GM19463 (cell line): ENCODE measurements around the gene RNF166.
A peak's percentile ranks its signal among the peaks of the same experiment; 100 is the strongest.

Experiments used
- ATAC-seq: cut with Tn5 transposase; IDR thresholded peaks from one replicate; pipeline ENCODE4 v1.9.1; 2021; ENCODE audit warnings: mild to moderate bottlenecking, moderate library complexity; ENCODE audit not compliant: unreplicated experiment

RNF166 gene

DNA sequence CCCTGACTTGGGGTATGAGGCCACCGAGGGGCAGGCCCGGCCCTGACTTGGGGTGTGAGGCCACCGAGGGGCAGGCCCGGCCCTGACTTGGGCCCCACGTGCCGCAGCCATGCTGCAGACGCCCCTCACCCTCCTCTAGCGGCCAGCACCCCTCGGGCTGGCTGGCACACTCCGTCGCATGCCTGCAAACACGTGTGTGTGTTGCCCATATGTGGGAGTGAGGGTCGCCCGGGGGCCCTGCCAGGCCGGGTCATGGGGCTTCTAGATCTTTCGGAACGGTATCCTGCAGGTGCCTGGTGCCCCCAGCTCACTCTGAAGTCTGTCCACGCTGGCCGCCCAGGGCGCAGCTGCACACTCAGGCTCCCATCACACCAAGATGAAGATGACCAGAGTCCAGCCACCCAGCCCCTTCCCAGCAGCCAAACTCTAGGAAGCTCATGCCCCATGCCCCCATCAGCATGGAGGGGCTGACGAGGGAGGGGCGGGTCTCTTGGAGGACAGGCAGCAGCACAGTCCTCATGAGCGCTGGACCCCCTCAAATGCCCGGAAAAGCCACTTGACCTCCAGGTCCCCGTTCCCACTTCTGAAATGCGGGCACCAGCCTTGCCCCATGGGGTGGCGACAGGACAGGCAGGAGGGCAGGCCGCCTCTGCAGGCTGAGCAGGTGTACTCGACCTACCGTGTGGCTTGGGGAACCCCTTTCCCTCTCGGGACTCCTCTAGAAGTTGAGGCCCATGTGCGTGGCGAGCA lies 33.9 kb upstream of the RNF166 start:
- no peak for ATAC-seq

DNA sequence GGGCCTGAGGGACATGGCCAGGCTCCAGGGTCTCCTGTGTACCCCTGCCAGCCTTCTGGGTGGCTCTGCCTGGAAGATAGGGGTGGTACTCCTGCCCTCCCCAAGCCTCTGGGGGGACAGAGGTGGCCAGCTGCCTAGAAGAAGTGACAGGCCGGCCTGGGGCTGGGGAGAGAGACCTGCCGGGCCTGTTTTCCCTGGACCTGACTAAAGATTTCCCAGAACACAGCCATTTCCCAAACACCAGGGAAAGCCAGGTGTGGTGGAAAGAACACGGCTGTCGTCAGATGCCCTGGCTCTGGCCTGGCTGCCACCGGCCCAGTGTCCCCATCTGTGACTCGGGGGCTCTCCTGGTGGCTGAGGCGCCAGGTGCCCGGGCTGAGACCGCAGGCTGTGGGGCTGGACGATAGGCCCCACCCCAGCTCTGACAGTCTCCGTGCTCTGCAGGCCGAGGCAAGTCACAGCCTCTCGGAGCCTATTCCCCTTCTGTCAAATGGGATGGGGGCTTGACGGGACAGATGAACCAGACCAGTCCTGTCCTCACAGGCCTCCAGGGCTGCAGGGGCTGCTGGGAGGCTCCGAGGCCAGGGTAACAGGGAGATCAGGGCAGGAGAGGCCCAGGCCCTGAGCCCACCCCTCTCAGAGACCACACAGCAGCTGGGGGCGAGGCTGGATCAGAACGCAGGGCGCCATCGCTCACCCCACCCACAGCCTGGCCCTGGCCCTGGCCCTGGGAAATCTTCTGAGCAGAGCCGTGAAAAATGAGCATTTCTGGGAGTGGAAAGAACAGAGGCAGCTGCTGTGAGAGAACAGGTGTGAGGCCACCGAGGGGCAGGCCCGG lies 33.1 kb upstream of the RNF166 start:
- no peak for ATAC-seq

GRCh38 chr16:88738151-88739084 lies 32.2 kb upstream of the RNF166 start:
- no peak for ATAC-seq

DNA sequence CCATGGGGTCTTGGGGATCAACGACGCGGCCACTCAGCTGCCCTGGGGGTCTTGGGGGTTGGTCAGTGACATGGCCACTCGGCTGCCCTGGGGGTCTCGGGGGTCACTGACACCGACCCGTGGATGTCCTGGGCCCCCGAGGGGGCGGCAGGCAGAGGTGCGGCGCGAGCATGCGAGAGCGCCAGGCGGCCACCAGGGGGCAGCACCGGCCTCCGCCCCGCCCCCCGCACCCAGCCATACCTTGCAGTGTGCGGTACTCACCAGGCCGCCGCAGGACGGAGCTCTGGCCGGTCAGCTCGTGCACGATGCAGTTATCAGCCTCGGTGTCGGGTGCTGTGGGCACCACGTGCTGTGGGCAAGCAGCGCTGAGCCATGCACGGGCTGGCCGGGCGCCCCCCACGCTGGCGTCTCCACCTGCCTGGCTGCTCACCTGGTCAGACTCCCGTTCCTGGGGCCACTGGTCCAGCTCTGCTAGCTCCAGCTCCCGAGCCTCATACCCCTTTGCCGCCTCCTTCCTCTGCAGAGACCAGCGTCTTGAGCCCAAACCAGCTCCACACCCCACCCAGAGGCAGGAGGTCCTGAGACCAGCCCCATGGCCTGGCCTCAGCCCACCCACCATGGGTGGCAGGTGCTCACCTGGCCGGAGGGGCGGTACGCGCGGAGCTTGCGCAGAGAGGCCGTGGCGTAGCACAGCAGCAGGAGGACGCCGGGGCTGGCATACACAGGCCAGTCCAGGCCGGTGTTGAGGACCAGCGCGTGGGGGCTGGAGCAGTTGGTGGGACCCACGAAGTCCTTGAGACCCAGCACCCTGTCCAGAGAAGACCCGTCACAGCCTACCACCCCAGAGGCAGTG lies 31.3 kb upstream of the RNF166 start:
- peak; percentile 70 for ATAC-seq

DNA sequence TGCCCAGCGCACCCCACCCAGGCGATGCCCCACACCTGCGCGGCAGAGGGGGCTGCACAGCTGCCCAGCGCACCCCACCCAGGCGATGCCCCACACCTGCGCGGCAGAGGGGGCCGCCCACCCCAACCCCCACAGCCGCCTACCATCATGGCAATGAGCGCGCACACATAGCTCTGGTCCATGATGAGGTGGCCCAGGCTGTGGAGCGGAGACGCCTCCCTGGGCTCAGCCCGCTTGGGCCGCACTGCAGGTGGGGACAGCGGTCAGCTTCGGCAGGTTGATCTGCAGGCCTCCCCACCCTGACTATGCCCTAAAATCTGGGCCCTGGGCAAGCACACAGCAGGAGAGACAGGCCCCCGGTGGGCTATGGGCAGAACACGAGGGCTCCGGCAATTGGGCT lies 30.3 kb upstream of the RNF166 start:
- no peak for ATAC-seq

GRCh38 chr16:88736088-88736487 lies 29.9 kb upstream of the RNF166 start:
- ATAC-seq: no peak

DNA sequence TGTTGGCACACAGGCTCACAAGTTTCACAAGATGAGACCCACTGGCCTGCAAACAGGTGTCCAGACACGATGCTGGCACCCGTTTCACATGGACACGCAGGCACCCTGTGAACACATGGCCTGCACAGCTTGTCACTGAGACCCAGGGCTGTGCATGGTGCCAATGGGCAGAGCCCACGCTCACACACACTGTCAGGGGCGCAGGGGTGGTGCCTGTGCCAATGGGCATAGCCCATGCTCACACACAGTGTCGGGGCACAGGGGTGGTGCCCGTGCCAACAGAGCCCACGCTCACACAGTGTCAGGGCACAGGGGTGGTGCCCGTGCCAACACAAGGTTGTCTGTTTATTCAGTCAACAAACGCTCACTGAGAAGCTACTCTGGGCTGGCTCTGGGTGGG lies 29.4 kb upstream of the RNF166 start:
- ATAC-seq: no peak

GRCh38 chr16:88735121-88735520 lies 28.9 kb upstream of the RNF166 start:
- no peak for ATAC-seq

GRCh38 chr16:88734361-88734728 lies 28.1 kb upstream of the RNF166 start:
- ATAC-seq: no peak

- no peak for ATAC-seq
Observed at GRCh38 chr16:88733630-88734360, 27.6 kb upstream of the RNF166 start.

DNA sequence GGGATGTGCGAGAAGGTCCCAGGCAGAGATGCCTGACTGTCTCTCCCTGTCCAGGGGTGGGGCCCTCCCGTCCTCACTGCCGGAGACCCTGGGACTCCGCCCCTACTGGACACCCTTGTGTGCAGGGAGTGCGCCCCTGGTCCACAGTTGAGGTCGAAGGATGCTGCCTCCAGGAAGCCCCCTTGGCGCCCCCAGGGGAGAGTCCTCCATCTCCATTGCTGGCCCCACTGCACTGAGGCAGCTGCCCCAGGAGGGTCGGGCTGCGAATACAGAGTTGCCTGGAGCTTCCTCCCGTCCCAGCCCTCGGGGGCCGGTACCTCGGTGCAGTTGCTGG lies 26.7 kb upstream of the RNF166 start:
- no peak for ATAC-seq

GRCh38 chr16:88732172-88732960 lies 26.2 kb upstream of the RNF166 start:
- no peak for ATAC-seq

DNA sequence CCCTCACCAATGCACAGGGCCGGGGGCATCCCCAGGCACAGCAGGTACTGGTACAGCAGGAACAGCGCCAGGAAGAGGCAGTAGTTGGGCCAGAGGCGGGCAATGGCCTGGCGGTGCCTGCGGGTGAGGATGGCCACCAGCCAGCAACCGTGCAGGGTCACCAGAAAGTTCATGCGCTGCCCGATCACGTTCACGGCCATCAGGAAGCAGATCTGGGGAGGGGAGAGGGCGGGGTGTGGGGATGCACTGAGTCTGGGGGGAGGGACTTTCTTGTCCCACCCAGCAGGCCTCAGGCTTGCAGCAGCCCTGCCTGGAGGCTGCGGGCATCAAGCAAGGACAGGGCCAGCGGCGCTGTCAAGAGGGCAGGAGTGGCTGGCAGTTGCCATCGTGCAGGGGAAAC lies 25.5 kb upstream of the RNF166 start:
- no peak for ATAC-seq

DNA sequence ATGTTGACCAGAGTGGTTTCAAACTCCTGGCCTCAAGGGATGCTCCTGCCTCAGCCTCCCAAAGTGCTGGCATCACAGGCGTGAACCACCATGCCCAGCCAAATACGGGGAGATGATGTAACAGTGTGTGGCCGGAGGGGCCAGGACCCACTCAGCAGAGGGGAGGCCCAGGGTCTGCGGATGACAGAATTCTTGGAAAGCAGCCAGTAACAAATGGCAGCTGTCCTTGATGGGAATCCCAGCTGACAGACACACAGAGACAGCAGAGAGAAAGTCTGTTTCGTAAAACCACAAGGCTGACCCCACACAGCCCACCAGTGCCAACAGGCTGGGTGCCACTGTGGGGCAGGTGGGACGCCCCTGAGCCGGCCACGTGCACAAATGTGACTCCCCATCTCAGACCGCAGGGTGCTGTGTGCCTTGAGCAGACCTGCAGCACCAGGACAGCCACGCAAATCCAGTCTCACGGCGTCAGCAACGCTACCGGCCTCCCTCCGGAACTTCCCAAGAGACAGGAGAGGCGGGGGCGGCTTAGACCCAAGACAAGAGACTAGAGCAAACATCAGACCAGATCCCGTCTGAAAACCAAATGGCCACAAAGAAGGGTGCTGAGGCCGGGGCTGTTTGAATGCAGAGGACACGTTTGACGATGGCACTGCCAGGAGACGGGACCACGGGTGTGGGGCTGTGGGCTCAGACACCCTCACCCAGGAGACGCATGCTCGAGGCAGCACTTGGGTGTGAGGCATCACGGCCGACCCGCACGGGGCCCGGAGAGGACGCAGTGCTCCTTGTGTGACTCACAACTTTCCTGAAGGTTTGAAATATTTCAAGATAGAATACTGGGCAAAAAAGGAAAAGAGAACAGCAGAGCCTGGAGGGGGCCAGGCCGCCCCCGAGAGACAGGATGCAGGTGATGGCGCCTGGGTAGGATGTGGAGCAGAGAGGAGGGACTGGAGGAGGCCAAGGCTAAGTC lies 24.7 kb upstream of the RNF166 start:
- no peak for ATAC-seq

GRCh38 chr16:88727871-88728270 lies 21.7 kb upstream of the RNF166 start:
- ATAC-seq: no peak

- ATAC-seq: no peak
Observed at GRCh38 chr16:88726981-88727380, 20.8 kb upstream of the RNF166 start.

GRCh38 chr16:88726408-88726749 lies 20.2 kb upstream of the RNF166 start:
- ATAC-seq: no peak
